NCI-H524 treated with DMSO at 0.1 percent for 48 hours (cell line): ENCODE data around the gene DAG1.

Source experiments
- DNase-seq: peaks from one replicate; lab custom pipeline; 2025; lab: John Stamatoyannopoulos, UW

DAG1 gene

GRCh38 chr3:49469936-49470713 is at the start of gene DAG1:
TSS of gene DAG1 (plus strand) at chr3:49470267. CDS start at chr3:49510535, 40,268 bp downstream.
- DNase-seq: peak; percentile 40

- DNase-seq: no peak
Measured at GRCh38 chr3:49421890-49422378, 48.1 kb upstream of the DAG1 start.

- DNase-seq: no peak
Measured at GRCh38 chr3:49422379-49423248, 47.5 kb upstream of the DAG1 start, which contains the start of gene AMT. TSS of gene AMT (minus strand) at chr3:49422473. CDS start at chr3:49422450, 23 bp downstream.

- DNase-seq: no peak
Measured at GRCh38 chr3:49424816-49425215, 45.3 kb upstream of the DAG1 start.

- no peak for DNase-seq
Measured at GRCh38 chr3:49427586-49427985, 42.5 kb upstream of the DAG1 start.

GRCh38 chr3:49428752-49429080 is 41.4 kb upstream of the DAG1 start:
- DNase-seq: no peak

GRCh38 chr3:49434731-49435130 is 35.3 kb upstream of the DAG1 start:
- DNase-seq: no peak

GRCh38 chr3:49445391-49445790 is 24.7 kb upstream of the DAG1 start:
- no peak for DNase-seq

GRCh38 chr3:49453621-49454020 is 16.4 kb upstream of the DAG1 start:
- DNase-seq: no peak

- DNase-seq: no peak
Measured at GRCh38 chr3:49454458-49454857, 15.6 kb upstream of the DAG1 start.

GRCh38 chr3:49454898-49455681 is 15.0 kb upstream of the DAG1 start:
- no peak for DNase-seq

GRCh38 chr3:49456466-49456865 is 13.6 kb upstream of the DAG1 start:
- DNase-seq: no peak

- no peak for DNase-seq
Measured at GRCh38 chr3:49460188-49460890, 9.7 kb upstream of the DAG1 start.

GRCh38 chr3:49460956-49461355 is 9.1 kb upstream of the DAG1 start:
- DNase-seq: no peak

- no peak for DNase-seq
Measured at GRCh38 chr3:49461443-49462171, 8.5 kb upstream of the DAG1 start.

- DNase-seq: no peak
Measured at GRCh38 chr3:49462222-49462621, 7.8 kb upstream of the DAG1 start.

- DNase-seq: no peak
Measured at GRCh38 chr3:49465270-49466034, 4.6 kb upstream of the DAG1 start.

- no peak for DNase-seq
Measured at GRCh38 chr3:49466085-49466484, 4.0 kb upstream of the DAG1 start.

GRCh38 chr3:49469037-49469935 is 781 bp upstream of the DAG1 start:
- DNase-seq: no peak
